HFFc6 (cell line): ENCODE results near the gene TBC1D23. TPM values are rescaled to one million over a fixed set of nuclear protein-coding genes. Genes with fewer than 3 reads are reported as not detected.
"Not testable (repeated sequence)": the region's sequence is repeated elsewhere in the genome, so short reads cannot be mapped to it uniquely, and the experiment has no call there.

Experiments used
- DNase-seq: peaks from one replicate; pipeline ENCODE4 v3.0.0-alpha.2; 2018
- H3K27ac Mint-ChIP-seq: 2 replicates; pipeline ENCODE4 v1.8.0; 2020; ENCODE audit warnings: mild to moderate bottlenecking, mixed read lengths
- H3K27me3 Mint-ChIP-seq: 2 replicates; pipeline ENCODE4 v1.8.0; 2021; ENCODE audit warnings: mild to moderate bottlenecking, moderate library complexity, mixed read lengths; ENCODE audit not compliant: insufficient read depth
- H3K36me3 Mint-ChIP-seq: 2 replicates; pipeline ENCODE4 v1.8.0; 2021; ENCODE audit warnings: low read depth, mixed read lengths
- H3K4me1 Mint-ChIP-seq: 2 replicates; pipeline ENCODE4 v1.8.0; 2020; ENCODE audit warnings: low read depth, mixed read lengths
- H3K4me3 Mint-ChIP-seq: 2 replicates; pipeline ENCODE4 v1.8.0; 2020; ENCODE audit warnings: mild to moderate bottlenecking, moderate library complexity, mixed read lengths
- H3K9me3 Mint-ChIP-seq: 2 replicates; pipeline ENCODE4 v1.8.0; 2020; ENCODE audit warnings: mild to moderate bottlenecking, mixed read lengths
- total RNA-seq, 6 experiments: library from RNA; stranded (reverse); fragmentation: NEBNext Ultra II Directional; extraction: Animal tissue kit (Norgen Biotek cat#: 25700); gene quantifications; 2 replicates in 1 of 6; 3 replicates in 5 of 6; pipeline ENCODE4 v1.2.3, GENCODE V29; 2021
- TF ChIP-seq, protein P1 (sequence below): fragments of 200-600 bp; sonication (generic); IDR thresholded peaks from 2 replicates; pipeline ENCODE4 v1.5.0; 2021; ENCODE audit warnings: antibody characterized with exemption, mild to moderate bottlenecking

Gene TBC1D23
- total RNA-seq, 6 experiments from 2014 or later, result 62.1 to 76.5 (median 72.9) TPM

DNA sequence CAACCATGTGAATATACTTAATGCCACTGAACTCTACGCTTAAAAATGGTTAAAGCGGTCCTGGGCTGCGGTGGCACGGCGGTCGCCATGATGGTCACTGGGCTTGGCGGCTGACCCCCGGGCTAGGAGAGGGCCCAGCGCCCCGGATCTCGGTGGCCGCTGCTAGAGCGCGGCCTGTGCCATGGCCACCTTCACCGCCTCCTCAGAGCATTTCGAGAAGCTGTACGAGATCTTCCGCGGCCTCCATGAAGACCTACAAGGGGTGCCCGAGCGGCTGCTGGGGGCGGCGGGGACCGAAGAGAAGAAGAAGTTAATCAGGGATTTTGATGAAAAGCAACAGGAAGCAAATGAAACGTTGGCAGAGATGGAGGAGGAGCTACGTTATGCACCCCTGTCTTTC lies 35.6 kb upstream of the TBC1D23 start:
- Mint-ChIP-seq H3K4me1 (peaks cover 40% of the 10 kb centered on the region), H3K36me3 (peaks cover 10% of the 10 kb centered on the region), H3K9me3 (peaks cover 10% of the 10 kb centered on the region), H3K27me3 (no peaks in the 10 kb centered on the region), H3K27ac (no peak overlapping the region), H3K4me3 (no peak overlapping the region)
- TF ChIP-seq, protein P1, sequence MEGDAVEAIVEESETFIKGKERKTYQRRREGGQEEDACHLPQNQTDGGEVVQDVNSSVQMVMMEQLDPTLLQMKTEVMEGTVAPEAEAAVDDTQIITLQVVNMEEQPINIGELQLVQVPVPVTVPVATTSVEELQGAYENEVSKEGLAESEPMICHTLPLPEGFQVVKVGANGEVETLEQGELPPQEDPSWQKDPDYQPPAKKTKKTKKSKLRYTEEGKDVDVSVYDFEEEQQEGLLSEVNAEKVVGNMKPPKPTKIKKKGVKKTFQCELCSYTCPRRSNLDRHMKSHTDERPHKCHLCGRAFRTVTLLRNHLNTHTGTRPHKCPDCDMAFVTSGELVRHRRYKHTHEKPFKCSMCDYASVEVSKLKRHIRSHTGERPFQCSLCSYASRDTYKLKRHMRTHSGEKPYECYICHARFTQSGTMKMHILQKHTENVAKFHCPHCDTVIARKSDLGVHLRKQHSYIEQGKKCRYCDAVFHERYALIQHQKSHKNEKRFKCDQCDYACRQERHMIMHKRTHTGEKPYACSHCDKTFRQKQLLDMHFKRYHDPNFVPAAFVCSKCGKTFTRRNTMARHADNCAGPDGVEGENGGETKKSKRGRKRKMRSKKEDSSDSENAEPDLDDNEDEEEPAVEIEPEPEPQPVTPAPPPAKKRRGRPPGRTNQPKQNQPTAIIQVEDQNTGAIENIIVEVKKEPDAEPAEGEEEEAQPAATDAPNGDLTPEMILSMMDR, result no peak
- no peak for DNase-seq

DNA sequence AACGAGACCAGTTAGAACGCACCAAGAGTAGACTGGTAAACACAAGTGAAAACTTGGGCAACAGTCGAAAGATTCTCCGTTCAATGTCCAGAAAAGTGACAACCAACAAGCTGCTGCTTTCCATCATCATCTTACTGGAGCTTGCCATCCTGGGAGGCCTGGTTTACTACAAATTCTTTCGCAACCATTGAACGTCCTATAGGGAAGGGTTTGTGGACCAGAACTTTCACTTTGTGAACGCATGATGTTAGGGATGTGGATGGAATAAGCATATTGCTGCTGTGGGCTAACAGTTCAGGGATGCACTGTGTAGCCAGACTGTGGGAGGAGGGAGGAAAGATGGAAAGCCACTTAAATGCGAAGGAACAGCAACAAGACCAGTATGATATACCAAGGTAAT lies 34.9 kb upstream of the TBC1D23 start:
- Mint-ChIP-seq H3K9me3 (peaks cover 7% of the 10 kb centered on the region), H3K36me3 (peaks cover 8% of the 10 kb centered on the region), H3K4me1 (peaks cover 45% of the 10 kb centered on the region), H3K4me3 (no peak overlapping the region), H3K27ac (no peak overlapping the region), H3K27me3 (no peaks in the 10 kb centered on the region)
- TF ChIP-seq, protein P1, result no peak
- DNase-seq, result no peak

DNA sequence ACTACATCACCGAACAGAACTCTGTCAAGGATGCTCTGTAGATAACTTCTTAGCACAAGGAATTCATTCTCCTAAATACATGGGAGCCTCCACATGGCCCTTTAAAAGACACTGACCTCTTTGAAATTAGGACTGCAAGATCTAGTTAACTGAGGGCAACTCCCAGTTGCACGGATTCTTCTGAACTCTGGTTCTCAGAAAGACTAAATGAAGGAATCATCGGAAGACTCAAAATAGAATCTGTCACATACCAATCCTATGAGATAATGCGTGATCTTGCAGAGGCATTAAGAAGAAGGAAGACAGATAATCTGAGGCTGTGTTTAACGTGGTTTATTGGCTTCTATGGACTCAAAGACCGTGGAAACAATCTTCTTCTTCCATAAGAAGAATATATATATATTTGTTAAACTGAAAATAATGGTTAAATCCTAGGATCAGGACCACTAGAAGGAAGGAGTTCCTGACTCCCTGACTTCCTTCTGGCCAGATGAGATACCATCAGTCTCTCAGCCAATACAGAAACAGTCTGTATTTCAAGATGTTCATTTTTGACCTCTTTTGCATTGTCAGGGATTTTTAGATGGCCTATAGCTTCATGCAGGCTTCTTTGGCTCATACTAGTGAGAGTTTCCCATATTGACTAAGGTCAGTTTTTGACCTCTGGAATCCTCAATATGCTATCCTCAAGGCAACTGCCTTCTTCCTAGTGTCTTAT lies 33.9 kb upstream of the TBC1D23 start:
- Mint-ChIP-seq H3K9me3 (peaks cover 5% of the 10 kb centered on the region; the same call in 1 of the 2 replicates), H3K4me1 (peaks cover 55% of the 10 kb centered on the region), H3K27ac (peak overlapping the region; percentile 20), H3K4me3 (no peak overlapping the region), H3K36me3 (0 out of 2 replicates have a peak, but pooled peaks cover 4% of the 10 kb centered on the region), H3K27me3 (no peaks in the 10 kb centered on the region)
- TF ChIP-seq, protein P1, result no peak
- peak; percentile 60 for DNase-seq

DNA sequence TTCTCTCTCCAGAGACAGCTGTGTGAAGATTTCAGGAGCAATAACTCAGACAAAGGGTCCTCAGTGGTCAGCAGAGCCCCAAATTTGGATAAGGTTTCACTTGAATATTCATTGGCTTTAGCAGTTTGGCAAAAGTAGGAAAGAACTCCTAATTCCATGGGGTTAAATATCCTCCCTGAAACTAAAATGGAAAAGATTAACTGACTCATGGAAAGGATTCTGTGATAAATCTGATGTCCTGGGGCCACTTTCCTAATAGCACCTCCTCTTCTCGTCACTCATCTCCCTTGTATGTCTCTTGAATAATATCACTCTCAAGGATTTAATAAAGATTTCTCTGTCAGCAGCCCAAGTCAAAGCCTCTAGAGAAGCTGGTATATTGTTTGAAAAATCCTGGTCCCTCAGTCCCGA lies 33.3 kb upstream of the TBC1D23 start:
- DNase-seq, result no peak
- peak overlapping the region; percentile 1 for H3K27ac Mint-ChIP-seq
- H3K9me3 Mint-ChIP-seq, result peaks cover 5% of the 10 kb centered on the region; the same call in 1 of the 2 replicates
- 0 out of 2 replicates have a peak, but pooled peaks cover 4% of the 10 kb centered on the region for H3K36me3 Mint-ChIP-seq
- H3K4me3 Mint-ChIP-seq, result no peak overlapping the region
- TF ChIP-seq, protein P1, result no peak
- peaks cover 60% of the 10 kb centered on the region for H3K4me1 Mint-ChIP-seq
- no peaks in the 10 kb centered on the region for H3K27me3 Mint-ChIP-seq

DNA sequence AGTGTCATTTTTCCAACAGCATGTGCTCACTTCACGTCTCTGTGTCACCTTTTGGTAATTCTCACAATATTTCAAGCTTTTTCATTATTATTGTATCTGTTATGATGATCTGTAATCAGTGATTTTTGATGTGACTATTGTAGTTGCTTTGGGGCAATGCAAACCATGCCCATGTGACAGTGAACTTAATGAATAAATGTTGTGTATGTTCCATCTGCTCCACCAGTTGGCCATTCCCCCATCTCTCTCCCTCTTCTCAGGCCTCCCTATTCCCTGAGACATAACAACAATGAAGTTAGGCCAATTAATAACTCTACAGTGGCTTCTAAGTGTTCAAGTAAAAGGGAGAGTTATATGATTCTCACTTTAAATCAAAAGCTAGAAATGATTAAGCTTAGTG lies 32.5 kb upstream of the TBC1D23 start:
- H3K9me3 Mint-ChIP-seq, result peaks cover 5% of the 10 kb centered on the region; the same call in 1 of the 2 replicates
- DNase-seq, result no peak
- peak overlapping the region; percentile 33; the same call in 1 of the 2 replicates for H3K27ac Mint-ChIP-seq
- no peak overlapping the region for H3K4me3 Mint-ChIP-seq
- TF ChIP-seq, protein P1, result no peak
- 0 out of 2 replicates have a peak, but pooled peaks cover 4% of the 10 kb centered on the region for H3K36me3 Mint-ChIP-seq
- H3K27me3 Mint-ChIP-seq, result no peaks in the 10 kb centered on the region
- peaks cover 67% of the 10 kb centered on the region for H3K4me1 Mint-ChIP-seq

DNA sequence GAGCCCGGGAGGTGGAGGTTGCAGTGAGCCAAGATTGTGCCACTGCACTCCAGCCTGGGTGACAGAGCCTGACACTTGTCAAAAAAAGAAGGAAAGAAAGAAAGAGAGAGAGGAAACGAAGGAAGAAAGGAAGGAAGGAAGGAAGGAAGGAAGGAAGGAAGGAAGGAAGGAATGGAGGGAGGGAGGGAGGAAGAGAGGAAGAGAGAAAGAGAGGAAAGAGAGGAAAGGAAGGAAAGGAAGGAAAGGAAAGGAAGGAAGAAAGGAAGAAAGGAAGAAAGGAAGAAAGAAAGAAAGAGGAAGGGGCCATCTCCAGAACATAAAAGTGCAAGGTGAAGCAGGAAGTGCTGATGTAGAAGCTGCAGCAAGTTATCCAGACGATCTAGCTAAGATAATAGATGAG lies 31.6 kb upstream of the TBC1D23 start:
- peaks cover 73% of the 10 kb centered on the region for H3K4me1 Mint-ChIP-seq
- H3K4me3 Mint-ChIP-seq, H3K27ac Mint-ChIP-seq, DNase-seq, H3K36me3 Mint-ChIP-seq, H3K9me3 Mint-ChIP-seq, H3K27me3 Mint-ChIP-seq: not testable (repeated sequence)
